Stimulated activated CD8-positive, alpha-beta memory T cell treated with anti-CD3 and anti-CD28 coated beads, Interleukin-7, amount 100 ng/mL, for 24 hours (primary cell): ENCODE results near the gene FRMD8.
"Not testable (repeated sequence)": the region's sequence is repeated elsewhere in the genome, so short reads cannot be mapped to it uniquely, and the experiment has no call there.

Experiments
- DNase-seq: peaks from one replicate; pipeline ENCODE4 v3.0.0-alpha.2; 2020; ENCODE audit warnings: low read depth

FRMD8 gene

DNA sequence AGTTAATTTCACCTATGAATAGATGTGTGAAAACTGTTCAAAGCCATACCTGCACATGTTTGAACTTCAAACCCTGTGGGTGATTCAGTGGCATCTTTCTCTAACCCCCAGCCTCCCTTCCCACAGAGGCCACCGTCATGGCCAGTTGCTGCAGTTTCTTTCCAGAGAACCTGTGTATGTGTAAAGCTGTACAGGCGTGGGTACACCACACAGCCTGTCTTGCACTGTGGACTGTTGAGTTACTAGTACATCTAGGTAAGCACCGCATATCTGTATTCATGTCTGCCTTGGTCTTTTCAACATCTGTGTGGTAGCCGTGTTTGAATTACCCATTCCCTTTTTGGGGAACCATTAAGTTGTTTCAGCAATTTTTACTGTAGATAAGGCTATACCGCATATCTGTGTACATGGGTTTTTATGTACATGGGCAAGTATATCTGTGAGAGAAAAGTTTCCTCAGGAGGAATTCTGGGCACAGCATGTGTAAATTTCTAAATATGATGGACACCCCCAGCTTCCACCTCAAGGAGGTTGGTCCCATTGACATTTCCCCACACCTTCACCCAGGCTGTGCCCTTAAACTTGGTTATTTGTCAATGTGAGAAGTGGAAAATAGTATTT is 50.1 kb downstream of the FRMD8 start:
- DNase-seq, result no peak

DNA sequence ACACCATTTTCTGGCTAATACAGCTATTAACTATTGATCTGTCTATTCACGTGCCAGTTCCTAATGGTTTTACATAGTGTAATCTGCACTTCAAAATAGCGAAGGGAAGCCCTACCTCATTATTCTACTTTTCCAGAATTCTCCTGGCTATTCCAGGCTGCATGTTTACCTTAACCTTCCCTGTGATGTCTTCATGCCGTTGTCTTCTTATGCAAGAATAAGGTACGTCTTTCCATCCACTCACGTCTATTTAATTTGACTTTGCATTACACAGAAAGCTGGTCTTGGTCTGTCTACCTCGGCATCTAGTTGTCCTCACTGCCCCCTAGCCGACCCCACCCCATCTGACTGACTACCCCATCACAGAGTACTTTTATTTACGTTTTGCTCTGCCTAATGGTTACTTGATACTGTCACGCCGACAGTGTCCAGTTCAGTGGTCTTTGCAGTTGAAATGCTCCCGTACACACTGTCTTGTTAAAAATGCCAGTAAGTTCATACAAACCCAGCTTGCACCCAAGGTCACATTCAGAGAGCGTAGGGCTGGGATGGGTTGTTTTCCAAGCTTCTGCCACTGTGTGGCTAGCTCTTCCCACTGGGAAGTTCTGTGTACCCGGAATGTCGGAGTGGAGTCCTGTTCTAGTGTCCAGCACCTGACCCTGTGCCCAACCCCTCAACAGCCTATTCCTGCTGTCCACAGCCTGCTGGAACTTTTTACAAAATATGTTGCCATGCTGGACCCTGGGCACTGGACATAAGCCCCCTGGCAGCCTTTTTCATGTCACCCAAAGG is 51.2 kb downstream of the FRMD8 start:
- DNase-seq, result no peak

DNA sequence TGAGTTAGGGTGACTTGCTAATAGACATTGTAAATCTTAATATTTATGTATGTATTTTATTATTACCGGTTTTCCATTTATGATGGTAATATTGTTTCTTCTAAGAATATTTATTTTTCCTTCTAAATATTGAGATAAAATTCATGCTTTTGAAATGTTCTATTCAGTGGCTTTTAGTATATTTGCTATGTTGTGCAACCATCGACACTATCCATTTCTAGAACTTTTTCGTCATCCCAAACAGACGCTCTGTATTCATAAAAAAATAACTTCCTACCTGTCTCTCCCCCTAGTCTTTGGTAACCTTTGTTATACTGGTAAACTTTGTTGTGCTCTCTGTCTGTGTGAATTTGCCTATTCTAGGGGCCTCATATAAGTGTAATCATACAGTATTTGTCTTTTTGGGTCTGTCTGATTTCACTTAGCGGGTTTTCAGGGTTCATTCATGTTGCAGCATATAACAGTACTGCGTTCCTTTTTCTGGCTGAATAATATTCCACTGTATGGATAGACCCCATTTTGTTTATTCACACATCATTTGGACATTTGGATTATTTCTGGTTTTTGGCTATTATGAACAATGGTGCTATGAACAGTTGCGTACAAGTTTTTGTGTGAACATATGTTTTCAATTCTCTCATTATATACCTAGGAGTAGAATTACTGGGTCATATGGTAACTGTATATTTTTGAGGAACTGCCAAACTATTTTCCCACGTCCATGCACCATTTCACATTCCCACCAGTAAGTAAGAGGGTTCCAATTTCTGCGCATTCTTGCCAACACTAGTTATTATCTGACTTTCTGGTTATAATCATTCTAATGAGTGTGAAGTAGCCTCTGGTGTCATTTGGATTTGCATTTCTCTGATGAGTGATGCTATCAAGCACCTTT is 52.1 kb downstream of the FRMD8 start:
- DNase-seq, result no peak

DNA sequence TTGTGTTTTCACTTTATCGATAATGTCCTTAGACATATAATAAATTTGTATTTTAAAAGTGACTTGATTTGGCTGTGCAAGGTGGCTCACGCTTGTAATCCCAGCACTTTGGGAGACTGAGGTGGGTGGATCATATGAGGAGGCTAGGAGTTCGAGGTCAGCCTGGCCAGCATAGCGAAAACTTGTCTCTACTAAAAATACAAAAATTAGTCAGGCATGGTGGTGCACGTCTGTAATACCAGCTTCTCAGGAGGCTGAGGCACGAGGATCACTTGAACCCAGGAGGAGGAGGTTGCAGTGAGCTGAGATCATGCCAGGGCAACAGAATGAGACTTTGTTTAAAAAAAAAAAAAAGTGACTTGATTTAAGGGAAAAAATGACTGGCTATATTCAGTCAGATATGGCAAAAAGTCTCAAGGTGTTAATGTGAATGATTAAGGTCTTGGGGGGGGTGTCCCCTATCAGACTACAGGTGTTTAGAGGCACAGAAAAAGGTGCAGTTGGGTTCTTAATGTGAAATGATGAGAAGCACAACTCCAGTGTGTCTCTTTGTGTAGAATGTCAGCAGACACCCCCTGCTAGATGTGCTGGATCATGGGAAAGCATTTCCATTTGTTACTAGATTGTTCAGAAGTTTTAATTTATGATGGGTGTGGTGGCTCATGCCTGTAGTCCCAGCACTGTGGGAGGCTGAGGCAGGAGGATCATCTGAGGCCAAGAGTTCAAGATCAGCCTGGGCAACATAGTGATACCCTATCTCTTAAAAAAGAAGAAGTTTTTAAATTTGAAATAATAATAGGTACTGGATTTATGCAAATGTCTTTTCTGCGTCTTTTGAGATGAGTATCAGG is 53.1 kb downstream of the FRMD8 start:
- no peak for DNase-seq

DNA sequence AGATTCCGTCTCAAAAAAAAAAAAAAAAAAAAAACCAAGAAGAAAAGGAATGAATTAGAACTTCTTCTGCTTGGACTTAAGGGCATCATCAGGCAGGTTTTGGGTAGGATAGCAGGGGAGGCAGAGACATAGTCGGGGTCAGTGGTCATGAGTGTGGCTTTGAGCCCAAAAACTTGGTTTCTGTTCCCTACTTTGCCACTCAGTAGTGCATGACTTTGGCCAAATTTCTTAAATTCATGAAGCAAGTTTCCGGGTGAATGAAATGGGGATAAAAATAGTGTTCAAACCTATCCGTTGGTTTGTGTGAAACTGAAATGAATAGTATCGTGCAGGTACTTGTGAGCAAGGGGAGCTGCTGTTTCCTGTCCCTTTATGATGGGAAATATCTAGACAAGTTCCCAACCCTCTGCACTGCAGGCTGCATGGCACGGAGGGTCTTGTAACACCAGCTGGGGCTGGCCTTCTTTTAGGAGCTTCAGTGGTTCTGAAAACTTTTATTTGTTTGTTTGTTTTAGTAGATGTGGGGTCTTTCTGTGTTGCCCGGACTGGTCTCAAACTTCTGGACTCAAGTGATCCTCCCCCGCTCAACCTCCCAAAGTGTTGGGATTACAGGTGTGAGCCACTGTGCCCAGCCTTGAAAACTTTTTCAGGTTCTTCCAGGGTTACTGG is 54.5 kb downstream of the FRMD8 start:
- no peak for DNase-seq

DNA sequence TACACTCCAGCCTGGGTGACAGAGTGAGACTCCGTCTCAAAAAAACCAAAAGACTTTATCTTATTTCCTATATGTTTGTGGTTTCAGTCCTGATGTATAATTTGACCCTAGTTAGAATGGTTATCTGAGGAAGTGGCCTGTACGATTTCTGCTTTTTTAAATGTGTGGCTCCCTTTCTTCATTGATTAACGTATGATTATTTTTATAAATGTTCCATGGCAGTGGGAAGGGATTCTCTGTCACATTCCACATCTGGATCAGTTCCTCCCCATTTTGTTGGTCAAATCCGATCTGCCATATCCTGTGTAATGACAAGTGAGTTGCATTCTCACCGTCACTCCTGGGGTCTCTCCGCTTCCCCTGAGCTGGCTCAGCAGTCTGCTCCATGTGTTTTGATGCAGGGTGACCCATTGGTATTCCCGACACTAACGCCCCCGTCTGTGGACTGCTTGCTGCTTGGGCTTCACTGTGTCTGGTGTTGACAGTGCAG is 56.5 kb downstream of the FRMD8 start:
- DNase-seq, result no peak

DNA sequence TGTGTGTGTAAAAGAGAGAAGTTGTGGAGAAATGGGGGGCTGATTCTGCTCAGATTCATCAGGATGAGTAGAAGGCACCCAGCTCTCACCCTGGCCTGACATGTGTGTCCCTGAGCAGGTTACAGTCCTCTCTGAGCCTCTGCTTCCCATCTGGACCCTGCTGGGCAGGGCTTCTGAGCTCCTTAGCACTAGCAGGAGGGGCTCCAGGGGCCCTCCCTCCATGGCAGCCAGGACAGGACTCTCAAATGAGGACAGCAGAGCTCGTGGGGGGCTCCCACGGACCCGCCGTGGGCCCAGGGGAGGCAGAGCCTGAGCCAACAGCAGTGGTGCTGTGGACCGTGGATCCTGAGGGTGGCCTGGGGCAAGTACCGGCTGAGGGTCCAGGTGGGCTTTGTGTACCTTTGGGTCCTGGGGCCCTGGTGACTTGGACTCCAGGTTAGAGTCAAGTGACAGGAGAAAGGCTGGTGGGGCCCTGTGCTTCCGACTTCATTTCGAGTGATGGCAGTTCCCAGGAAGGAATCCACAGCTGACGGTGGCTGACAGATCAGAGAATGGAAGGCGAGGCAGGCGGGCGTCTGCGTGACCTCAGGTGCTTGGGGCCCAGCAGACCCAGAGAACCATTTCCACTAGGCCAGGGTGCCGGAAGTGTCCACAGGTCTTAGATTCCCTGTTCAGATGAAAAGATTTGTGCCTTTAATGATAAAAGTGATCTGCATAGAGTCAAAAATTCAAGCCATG is 58.0 kb downstream of the FRMD8 start:
- no peak for DNase-seq

DNA sequence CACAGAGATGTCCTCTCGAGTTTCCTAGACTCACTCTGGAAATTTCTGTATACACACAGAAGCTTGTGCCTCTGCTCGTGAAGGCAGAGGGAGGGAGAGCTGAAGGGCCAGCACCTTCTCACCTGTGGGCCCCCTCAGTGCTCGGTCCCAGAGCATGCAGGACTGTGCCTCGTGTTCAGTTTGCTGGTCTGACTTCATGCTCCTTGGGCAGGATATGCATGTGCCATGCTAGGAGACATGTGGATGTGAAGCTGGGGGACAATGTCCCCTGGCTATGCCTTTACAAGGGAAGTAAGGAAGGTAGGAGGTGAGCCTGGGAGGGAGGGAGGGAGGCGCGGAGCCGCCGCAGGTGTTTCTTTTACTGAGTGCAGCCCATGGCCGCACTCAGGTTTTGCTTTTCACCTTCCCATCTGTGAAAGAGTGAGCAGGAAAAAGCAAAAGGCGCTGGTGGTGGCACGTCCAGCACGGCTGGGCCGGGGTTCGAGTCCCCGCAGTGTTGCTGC is 58.7 kb downstream of the FRMD8 start:
- DNase-seq, result no peak

DNA sequence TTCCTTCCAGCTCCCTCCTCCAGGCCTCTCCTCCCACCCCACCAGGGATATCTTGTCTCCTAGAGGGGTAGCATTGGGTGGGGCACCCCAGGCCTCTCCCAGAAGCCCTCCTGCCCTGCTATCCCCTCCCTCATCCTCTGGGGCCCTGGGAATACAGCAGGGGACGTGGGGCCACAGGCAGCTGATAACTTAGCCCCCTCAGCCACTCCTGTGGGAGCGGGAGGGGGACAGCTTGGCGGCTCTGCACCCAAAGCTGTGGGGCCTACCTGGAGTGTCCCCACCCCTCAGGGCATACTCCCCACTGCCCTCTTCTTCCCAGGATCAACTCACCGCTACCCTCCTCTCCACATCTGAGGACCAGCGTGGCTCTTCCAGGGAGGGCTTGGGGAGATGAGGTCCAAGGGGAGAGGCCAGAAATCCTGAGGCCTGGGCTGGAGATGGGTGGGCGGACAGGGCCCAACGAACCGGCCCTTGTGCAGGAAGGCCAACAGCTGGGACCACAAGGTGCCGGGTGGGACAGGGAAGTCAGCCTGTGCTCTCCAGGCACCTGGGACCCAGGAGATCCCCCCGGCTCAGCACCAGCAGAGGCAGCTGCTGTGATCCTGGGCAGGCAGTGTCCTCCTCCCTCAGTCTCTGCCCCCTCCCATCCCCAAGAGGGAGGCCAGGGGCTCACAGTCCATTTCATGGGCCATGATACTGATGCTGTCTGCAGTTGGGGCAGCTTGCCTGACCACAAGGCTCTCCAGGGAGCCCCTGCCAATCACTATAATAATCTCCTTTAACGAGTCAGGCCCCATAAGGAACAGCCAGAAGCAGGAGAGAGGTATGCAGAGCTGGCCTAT is 59.4 kb downstream of the FRMD8 start:
- DNase-seq, result no peak

DNA sequence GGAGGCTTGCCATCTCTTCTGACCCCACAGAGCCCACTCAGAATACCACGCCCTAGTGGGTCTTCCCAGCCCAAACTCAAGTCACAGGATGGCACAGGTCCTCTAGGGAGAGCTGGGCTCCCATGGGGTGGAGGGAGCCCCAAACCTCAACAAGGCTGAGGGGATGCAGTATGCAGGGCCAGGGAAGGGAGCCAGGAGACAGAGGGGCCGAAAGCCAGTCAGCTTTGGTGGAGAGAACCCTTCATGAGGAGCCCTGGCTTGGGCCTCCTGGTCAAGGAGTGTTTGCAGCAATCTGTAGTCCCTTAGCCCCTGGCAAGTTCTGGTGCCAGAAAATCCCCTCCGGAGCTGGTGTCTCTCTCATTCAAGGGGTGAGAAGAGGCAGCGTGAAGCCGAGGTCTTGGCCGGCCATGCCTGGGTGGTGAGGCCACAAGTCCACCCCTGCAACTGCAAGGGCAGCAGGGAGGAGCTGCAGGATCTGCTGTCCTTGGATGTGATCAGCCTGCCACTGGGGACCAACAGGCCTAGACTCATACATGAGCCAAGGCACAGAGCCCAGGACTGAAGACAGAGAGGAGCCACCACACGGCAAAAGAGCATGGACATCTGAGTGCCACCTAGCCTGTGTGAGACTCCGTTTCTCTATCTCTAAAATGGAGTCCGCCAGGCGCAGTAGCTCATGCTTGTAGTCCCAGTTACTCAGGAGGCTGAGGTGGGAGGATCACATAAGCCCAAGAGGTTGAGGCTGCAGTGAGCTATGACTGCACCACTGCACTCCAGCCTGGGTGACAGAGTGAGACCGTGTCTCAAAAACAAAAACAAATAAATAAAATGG is 60.2 kb downstream of the FRMD8 start:
- no peak for DNase-seq

DNA sequence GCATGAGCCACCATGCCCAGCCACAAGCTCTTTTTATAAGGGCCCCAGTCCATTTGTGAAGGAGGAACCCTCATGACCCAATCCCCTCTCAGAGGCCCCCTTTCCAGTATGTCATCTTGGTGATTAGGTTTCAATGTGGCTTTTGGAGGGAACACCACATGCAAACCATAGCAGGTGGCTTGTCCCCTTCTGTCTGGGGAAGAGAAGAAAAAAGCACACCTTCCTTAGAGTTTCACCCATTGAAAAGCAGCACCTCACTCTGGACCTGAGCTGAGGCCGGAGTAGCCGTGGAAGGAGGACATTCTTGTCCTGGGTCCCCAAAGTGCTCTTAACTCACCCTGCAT is 61.6 kb downstream of the FRMD8 start:
- no peak for DNase-seq

DNA sequence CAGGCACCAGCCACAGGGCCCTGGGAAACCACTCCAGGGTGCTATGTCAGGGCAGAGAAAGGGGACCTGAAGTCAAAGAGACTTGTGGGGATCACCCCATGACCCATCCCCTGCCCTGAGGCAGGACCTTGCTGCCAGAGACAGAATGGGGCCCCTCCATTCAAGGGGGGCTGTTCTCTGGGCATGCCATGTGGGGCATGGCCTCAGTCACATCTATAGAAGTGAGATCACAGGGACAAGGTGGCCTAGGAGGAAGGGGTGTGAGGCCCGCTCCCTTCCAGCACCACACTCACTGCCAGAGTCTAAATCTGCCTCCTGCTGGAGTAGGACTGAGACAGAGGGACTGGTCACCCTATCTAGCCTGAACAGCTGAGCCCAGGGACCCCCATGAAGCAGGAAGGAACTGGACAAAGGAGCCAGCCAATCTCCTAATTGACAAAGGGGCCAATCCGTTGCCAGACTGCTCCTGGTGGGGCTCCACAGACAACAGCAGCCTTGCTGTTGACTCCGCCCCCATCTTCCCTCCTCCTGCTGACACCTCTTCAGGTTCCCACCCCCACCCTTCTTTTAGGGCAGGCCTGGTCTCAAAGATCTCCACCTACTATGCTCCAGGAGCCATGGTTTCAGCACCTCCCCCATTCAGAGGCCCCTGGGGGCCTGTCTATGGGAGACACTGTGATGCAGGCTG is 62.1 kb downstream of the FRMD8 start:
- no peak for DNase-seq

DNA sequence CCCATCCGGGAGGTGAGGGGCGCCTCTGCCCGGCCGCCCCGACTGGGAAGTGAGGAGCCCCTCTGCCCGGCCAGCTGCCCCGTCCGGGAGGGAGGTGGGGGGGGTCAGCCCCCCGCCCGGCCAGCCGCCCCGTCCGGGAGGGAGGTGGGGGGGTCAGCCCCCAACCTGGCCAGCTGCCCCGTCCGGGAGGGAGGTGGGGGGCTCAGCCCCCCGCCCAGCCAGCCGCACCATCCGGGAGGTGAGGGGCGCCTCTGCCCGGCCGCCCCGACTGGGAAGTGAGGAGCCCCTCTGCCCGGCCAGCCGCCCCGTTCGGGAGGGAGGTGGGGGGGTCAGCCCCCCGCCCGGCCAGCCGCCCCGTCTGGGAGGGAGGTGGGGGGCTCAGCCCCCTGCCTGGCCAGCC is 64.9 kb downstream of the FRMD8 start:
- not testable (repeated sequence) for DNase-seq

DNA sequence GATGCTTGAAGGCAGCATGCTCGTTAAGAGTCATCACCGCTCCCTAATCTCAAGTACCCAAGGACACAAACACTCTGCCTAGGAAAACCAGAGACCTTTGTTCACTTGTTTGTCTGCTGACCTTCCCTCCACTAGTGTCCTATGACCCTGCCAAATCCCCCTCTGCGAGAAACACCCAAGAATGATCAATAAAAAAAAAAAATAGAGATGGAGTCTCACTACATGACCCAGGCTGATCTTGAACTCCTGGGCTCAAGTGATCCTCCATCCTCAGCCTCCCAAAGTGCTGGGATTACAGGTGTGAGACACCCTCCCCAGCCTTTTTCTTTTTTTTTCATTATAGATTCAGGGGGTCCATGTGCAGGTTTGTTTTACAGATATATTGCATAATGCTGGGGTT is 65.8 kb downstream of the FRMD8 start:
- not testable (repeated sequence) for DNase-seq

DNA sequence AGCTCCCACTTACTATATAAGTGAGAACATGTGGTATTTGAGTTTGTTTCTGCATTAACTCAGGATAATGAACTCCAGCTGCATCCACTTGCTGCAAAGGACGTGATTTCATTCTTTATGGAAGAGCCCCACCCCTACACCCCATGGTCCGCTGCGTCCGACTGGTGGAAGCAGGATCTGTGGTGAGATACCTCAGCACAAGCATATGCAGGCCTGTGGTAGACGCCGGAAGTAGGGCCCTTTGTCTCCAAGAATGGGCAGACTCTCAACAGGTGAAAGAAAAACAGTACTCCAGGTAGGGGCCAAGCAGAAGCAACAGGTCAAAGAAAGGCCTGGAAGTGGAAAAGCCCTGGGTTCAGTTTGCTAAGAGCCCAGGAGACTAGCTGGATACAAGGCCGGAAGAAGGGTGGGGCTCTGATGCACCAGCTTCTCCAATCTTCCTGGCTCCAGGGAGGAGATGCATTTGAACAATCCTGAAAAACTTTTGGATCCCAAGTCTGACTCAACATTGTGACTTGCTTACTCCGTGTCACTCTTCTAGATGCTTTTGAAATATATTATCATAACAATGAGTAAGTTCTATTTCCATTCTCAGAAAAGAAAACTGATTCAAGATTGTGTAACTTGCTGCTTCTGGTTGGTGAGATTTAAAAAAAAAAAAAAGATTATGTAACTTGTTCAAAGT is 66.5 kb downstream of the FRMD8 start:
- no peak for DNase-seq

DNA sequence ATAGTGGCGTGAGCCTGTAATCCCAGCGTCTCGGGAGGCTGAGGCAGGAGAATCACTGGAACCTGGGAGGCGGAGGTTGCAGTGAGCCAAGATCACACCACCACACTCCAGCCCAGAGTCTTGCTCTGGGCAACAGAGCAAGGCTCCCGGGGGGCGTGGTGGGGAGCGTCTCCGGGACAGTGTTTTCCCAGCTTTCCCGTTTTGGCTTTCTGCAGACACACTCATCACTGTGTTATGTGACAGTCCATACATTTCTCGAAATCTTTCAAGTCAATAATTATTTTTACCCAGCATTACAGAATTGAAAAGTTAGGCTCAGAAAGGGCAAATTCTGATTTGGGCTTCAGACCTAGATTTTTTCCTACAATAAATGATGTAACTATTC is 67.9 kb downstream of the FRMD8 start:
- no peak for DNase-seq

DNA sequence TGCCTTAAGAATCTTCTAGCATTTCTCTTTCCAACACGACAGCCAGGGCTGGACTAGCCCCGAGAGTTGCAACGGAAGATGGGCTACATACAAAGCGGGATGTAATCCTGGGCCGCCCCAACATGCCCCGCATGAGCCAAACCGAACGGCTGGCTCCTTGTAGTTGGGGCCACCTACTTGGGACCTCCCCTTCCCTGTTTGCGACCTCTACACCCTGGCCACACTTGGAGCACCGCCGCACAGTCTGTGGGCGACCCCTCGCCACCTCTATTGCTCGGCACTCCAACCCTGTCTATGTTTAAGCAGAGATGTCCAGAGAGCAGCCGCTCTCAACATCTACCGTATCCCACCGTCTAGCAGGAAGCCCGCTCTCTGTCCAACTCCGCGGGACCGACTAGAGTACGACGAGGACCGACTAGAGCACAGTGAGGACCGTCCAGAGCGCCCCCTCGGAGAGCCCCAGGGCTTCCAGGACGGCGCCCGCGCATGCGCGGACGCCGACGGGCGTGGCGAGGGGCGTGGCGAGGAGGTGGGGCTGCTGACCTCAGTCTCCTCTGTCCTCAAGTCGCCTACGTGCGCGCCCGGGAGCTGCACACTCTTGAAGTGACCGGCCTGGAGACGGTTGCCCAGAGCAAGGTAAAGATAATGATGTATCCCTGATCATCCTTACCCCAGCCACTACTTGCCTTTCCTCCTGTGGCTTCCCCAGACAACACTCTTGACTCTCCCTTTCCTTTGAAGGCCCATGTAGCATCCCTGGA is 68.4 kb downstream of the FRMD8 start:
- DNase-seq, result peak; percentile 65
